GM12801 (cell line): ENCODE results near the gene TADA3.

Source experiments
- CTCF ChIP-seq: IDR thresholded peaks from one replicate; pipeline ENCODE4 v1.5.1; 2011; ENCODE audit warnings: control low read depth; ENCODE audit not compliant: insufficient read length; ENCODE audit errors: extremely low read depth

Gene TADA3, protein sequence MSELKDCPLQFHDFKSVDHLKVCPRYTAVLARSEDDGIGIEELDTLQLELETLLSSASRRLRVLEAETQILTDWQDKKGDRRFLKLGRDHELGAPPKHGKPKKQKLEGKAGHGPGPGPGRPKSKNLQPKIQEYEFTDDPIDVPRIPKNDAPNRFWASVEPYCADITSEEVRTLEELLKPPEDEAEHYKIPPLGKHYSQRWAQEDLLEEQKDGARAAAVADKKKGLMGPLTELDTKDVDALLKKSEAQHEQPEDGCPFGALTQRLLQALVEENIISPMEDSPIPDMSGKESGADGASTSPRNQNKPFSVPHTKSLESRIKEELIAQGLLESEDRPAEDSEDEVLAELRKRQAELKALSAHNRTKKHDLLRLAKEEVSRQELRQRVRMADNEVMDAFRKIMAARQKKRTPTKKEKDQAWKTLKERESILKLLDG

DNA sequence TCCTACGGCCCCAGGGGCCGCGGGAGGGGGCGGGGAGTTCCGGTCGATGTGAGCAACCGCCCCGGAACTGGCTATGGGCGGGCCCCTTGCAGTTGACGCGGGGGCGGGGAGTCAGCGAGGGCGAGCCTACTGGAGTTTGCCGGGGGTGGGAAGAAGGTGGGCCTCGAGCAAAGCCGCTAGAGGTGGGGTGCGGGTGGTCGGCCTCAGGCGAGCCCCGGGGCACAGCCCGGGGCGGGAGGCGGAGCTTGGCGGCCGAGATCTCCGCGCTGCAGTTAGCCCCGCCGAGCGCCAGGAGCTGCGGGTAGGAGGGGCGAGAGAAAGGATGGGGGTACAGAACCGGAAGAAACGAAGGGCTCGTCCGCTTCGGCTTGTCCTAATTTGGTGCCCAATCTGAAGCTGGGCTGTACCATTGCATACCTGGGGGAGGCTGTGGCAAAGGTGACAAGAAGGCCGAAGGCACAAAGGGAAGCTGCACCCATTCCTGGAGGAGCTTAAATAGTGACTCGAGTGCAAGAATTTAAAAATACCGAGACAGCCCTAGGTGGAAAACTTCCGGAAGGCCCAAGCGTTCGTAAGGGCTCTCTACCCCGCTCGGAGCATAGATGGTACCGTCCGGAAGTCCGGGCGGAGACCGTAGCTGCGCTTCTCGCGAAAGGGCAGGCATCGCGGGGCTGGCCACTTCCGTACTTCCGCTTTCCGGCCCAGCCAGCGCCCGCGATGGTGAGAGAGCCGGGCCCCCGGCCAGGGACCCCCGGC lies at the start of gene TADA3, which contains the start of gene ARPC4:
Gene TADA3, minus strand, starts transcription at position 69 of the 756 bp plus-strand sequence. CDS start 1,007 bp downstream, outside the sequence.
Gene ARPC4, plus strand, starts transcription at position 678 of the 756 bp plus-strand sequence. Its CDS starts 40 bp downstream, at position 718.
- TF ChIP-seq CTCF, result no peak

- no peak for TF ChIP-seq CTCF
These were observed 48.7 kb upstream of the TADA3 start for GRCh38 chr3:9841015-9841414.

DNA sequence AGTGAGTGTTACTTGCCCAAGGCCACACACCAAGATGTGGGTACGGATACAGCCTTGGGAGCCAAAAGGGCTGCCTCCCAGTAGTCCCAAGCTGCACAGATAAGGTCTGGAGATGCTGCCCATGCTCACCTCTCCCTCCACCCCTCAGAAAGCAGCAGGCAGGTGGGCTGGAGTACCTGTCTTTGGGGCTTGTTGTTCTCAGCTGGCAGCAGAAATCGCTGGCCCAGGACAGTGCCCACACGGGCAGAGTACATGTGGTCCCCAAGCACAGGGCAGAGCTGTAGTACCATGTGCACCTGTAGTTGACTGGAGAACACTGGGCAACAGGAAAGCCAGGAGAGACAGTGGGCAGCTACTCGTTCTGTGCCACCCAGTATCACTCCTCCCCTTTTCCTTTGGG lies 46.6 kb upstream of the TADA3 start:
- no peak for TF ChIP-seq CTCF

DNA sequence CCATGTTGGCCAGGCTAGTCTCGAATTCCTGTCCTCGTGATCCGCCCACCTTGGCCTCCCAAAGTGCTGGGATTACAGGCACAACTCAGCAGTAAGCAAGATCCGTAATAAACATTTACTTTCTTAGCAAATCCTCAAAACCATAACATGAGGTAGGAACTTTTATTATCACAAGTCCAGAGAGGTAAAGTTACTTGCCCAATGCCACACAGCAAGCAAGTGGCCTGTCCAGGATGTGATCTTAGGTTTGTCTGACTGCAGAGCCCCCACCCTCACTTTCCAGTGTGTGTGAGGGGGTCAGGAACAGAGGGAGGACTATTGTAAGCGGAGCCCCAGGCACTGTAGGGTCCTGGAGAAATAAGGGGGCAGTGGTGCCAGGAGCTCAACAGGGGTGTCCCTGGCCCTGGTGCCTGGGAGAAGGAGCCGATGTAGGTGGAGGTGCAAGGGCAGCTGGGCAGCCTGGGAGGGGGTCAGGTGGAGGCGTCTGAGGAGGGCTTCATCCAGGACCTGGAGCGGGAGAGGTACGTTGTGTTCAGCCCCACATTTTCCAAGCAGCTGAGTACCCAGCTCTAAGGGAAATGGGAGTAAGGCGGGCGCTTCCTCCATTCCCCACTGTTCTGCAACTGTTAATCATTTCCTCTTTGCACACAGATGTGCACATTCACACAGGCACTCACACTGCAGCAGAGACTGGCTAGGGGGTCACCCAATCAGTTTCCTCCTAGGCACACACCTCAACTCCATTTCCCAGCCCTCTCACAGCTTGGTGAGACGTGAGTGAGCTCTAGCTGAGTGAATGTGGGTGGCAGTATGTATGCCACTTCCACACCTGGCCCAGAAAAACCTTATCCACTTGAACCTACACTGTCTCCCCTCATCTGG lies 45.7 kb upstream of the TADA3 start:
- TF ChIP-seq CTCF, result no peak

- TF ChIP-seq CTCF, result no peak
These were observed 42.5 kb upstream of the TADA3 start for GRCh38 chr3:9834520-9835380.

- TF ChIP-seq CTCF, result no peak
These were observed 40.8 kb upstream of the TADA3 start for GRCh38 chr3:9833078-9833477.
